Breast epithelium (tissue), 3 donors: Measurements from ENCODE around the gene PHOX2B.

Experiments used
- CTCF ChIP-seq, 3 donors: fragments of 450-650 bp; IDR thresholded peaks; one replicate each; pipeline ENCODE4 v1.5.1; 2016 to 2017; ENCODE audit warnings: antibody characterized with exemption in 3 of 3, mild to moderate bottlenecking in 3 of 3, moderate library complexity in 3 of 3
- POLR2A ChIP-seq: fragments of 450-650 bp; IDR thresholded peaks from one replicate; pipeline ENCODE4 v1.6.1; 2016; ENCODE audit warnings: antibody characterized with exemption, mild to moderate bottlenecking, moderate library complexity

- TF ChIP-seq CTCF (IDR thresholded peaks at IDR 0.05) (no peak), POLR2A (no peak)
These were observed 9.1 kb upstream of the PHOX2B start for GRCh38 chr4:41757521-41758156.
